Progenitor cell of endocrine pancreas (in vitro differentiated cells): ENCODE results near the gene RAF1. TPM values are rescaled to one million over a fixed set of nuclear protein-coding genes. Genes with fewer than 3 reads are reported as not detected.
"Not testable (repeated sequence)": the region's sequence is repeated elsewhere in the genome, so short reads cannot be mapped to it uniquely, and the experiment has no call there.

Source experiments
- DNase-seq: peaks from one replicate; pipeline ENCODE4 v3.0.0; 2021; ENCODE audit warnings: low spot score; ENCODE audit not compliant: unreplicated experiment
- H3K27ac Mint-ChIP-seq: 2 replicates; pipeline ENCODE4 v1.8.0; 2021; ENCODE audit warnings: mild to moderate bottlenecking, moderate library complexity, mixed read lengths
- H3K27me3 Mint-ChIP-seq: 2 replicates; pipeline ENCODE4 v1.8.0; 2021; ENCODE audit warnings: mixed read lengths
- H3K36me3 Mint-ChIP-seq: 2 replicates; pipeline ENCODE4 v1.8.0; 2022; ENCODE audit warnings: mixed read lengths; ENCODE audit not compliant: insufficient read depth
- H3K4me1 Mint-ChIP-seq: 2 replicates; pipeline ENCODE4 v1.8.0; 2021; ENCODE audit warnings: low read depth, mixed read lengths
- H3K4me3 Mint-ChIP-seq: 2 replicates; pipeline ENCODE4 v1.8.0; 2021; ENCODE audit warnings: low read depth, mild to moderate bottlenecking, moderate library complexity, mixed read lengths
- H3K9me3 Mint-ChIP-seq: 2 replicates; pipeline ENCODE4 v1.8.0; 2021; ENCODE audit warnings: low read depth, mixed read lengths
- total RNA-seq: library from RNA; stranded (reverse); gene quantifications from 2 replicates; pipeline ENCODE4 v1.2.1, GENCODE V29; 2021
- TF ChIP-seq, protein P1 (sequence below): fragments of 200-600 bp; sonication (generic); IDR thresholded peaks from one replicate; pipeline ENCODE4 v1.5.0; 2021; ENCODE audit warnings: antibody characterized with exemption, mild to moderate bottlenecking; ENCODE audit not compliant: unreplicated experiment

The RAF1 gene
- total RNA-seq, 1 donor from 2014 or later: 135 TPM

DNA sequence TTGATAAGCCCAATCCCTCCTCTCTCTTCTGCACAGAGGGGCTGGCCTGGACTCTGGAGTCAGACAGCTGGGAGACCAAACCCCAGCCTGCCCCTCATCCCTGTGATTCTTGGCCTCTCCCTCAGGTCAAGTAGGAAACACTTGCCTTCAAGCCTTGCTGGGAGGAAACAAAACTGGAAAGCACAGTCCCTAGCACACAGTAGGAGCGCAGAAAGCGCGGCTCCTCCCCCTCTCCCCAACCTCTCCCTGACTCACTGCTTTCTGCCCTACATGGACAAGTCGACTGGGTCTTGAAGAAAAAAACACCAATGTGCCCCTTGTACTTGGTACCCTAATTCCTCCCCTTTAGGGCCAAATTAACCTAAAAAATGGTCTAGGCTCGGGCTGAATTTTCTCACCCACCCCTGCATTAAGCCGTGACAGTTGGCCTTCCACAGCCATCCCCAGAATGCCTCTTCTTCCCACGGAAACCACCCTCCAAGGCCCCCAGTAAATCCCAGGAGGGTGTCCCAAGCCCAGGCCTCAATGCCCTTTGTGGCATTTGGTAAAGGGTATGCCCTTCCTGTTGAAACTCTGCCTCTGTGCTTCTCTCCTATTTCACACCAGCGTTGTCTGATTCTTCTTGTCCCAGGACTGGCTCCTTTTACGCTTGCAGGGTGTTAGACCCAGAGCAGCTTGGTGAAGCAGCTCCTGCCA lies 11.3 kb upstream of the RAF1 start:
- DNase-seq: no peak
- Mint-ChIP-seq H3K36me3 (no peaks in the 10 kb centered on the region), H3K4me3 (no peak overlapping the region), H3K9me3 (peaks cover 9% of the 10 kb centered on the region), H3K4me1 (peaks cover 7% of the 10 kb centered on the region), H3K27me3 (no peaks in the 10 kb centered on the region), H3K27ac (no peak overlapping the region)
- TF ChIP-seq, protein P1, sequence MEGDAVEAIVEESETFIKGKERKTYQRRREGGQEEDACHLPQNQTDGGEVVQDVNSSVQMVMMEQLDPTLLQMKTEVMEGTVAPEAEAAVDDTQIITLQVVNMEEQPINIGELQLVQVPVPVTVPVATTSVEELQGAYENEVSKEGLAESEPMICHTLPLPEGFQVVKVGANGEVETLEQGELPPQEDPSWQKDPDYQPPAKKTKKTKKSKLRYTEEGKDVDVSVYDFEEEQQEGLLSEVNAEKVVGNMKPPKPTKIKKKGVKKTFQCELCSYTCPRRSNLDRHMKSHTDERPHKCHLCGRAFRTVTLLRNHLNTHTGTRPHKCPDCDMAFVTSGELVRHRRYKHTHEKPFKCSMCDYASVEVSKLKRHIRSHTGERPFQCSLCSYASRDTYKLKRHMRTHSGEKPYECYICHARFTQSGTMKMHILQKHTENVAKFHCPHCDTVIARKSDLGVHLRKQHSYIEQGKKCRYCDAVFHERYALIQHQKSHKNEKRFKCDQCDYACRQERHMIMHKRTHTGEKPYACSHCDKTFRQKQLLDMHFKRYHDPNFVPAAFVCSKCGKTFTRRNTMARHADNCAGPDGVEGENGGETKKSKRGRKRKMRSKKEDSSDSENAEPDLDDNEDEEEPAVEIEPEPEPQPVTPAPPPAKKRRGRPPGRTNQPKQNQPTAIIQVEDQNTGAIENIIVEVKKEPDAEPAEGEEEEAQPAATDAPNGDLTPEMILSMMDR: no peak

DNA sequence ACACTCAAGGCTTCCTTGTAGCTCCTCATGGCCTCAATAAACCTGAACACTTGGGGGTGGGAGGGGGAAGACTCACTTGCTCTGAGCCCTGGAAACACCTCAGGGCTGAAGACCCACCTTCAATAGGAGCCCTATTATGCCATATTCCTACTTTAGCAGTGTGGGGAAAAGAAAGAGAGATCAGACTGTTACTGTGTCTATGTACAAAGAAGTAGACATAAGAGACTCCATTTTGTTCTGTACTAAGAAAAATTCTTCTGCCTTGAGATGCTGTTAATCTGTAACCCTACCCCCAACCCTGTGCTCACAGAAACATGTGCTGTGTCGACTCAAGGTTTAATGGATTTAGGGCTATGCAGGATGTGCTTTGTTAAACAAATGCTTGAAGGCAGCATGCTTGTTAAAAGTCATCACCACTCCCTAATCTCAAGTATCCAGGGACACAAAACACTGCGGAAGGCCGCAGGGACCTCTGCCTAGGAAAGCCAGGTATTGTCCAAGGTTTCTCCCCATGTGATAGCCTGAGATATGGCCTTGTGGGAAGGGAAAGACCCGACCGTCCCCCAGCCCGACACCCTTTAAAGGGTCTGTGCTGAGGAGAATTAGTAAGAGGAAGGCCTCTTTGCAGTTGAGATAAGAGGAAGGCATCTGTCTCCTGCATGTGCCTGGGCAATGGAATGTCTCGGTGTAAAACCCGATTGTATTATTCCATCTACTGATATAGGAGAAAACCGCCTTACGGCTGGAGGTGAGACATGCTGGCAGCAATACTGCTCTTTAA lies 10.2 kb upstream of the RAF1 start:
- not testable (repeated sequence) for H3K9me3 Mint-ChIP-seq, H3K36me3 Mint-ChIP-seq, H3K27me3 Mint-ChIP-seq, DNase-seq, H3K4me3 Mint-ChIP-seq, H3K4me1 Mint-ChIP-seq, H3K27ac Mint-ChIP-seq

DNA sequence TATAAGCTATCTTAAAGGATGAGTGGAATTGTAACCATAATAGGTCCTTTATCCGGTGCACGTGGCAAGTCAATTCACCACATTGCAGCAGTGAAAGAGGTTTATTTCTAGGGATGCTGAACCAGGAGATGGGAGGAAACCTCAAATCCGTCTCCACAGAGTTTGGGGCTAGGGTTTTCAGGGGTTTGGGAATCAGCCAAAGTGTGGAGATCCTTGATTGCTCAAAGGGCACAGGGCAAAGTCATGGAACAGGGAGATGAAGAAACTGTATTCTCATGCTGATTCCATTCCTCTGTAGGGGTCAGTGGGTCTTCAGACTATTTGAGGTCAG lies 7.2 kb upstream of the RAF1 start:
- Mint-ChIP-seq H3K4me1 (peaks cover 7% of the 10 kb centered on the region), H3K4me3 (no peak overlapping the region), H3K27ac (no peak overlapping the region), H3K36me3 (no peaks in the 10 kb centered on the region), H3K27me3 (no peaks in the 10 kb centered on the region), H3K9me3 (peaks cover 9% of the 10 kb centered on the region)
- TF ChIP-seq, protein P1: no peak
- no peak for DNase-seq

DNA sequence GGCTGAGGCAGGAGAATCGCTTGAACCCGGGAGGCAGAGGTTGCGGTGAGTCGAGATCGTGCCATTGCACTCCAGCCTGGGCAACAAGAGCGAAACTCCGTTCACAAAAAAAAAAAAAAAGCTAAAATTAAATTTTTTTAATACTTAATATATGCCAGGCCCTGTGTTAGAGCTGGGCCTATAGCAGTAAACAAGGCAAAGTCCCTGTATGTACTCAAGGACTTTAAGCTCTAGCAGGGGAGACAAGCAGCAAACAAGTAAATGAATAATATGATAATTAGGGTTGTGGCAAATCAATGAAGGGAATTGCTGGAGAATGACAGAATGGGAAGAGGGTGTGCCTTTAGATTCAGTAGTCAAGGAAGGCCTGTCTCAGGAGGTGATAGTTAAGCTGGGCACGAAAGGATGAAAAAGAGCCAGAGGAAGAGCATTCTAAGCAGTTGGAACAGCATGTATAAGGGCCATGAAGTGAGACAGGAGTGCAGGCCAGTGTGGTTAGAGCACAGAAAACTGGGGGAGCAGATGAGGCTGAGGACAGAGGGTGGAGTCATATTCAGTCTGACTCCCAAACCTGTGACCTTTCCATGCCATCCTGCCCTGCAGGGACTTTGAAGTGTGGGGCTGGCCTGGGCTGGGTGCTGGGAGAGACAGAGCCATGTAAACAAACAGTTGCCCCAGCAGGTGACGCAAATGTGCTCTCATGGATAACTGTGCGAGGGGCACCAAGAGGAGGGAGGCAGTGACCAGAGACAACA lies 6.6 kb upstream of the RAF1 start:
- no peak overlapping the region for H3K27ac Mint-ChIP-seq
- H3K36me3 Mint-ChIP-seq: no peaks in the 10 kb centered on the region
- H3K4me3 Mint-ChIP-seq: no peak overlapping the region
- no peaks in the 10 kb centered on the region for H3K27me3 Mint-ChIP-seq
- peaks cover 7% of the 10 kb centered on the region for H3K4me1 Mint-ChIP-seq
- peaks cover 9% of the 10 kb centered on the region for H3K9me3 Mint-ChIP-seq
- DNase-seq: no peak
- TF ChIP-seq, protein P1: no peak

DNA sequence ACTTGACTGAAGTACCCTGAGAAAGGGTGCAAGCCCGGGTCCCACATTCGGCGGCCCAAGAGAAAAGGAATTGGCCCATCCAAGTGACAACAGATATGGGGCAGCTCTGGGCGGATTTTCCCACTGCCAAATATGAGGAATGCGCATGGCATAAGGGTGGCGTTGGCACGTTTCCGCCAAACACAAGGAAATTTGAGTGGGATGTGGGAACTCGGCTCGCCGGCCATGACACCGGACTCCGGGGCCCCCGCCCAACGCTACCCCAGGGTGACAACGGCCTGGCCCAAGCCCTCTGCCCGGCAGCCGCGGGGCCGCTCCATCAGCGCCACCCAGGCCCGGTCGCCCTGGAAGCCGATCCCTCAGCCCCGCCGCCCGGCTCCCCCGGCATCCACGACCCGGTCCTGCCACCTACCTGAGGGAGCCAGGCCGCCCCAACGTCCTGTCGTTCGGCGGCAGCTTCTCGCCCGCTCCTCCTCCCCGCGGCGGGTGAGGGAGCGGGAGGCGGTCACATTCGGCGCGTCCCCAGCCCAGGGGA lies 449 bp downstream of the RAF1 start:
- peak overlapping the region; percentile 89 for H3K4me3 Mint-ChIP-seq
- H3K27me3 Mint-ChIP-seq: no peaks in the 10 kb centered on the region
- H3K9me3 Mint-ChIP-seq: no peaks in the 10 kb centered on the region
- H3K4me1 Mint-ChIP-seq: peaks cover 26% of the 10 kb centered on the region
- H3K27ac Mint-ChIP-seq: peak overlapping the region; percentile 99
- TF ChIP-seq, protein P1: peak; percentile 16
- H3K36me3 Mint-ChIP-seq: no peaks in the 10 kb centered on the region
- DNase-seq: peak; percentile 35
